Natural killer cell (primary cell): ENCODE data around the gene IRS2. TPM values are rescaled to one million over a fixed set of nuclear protein-coding genes. Genes with fewer than 3 reads are reported as not detected.

Experiments
- ATAC-seq, 3 donors: fragments of 150-1000 bp in 2 of 3; fragments of 200-7000 bp in 1 of 3; cut with Tn5 transposase; 1 replicate in 1 of 3; 2 replicates in 2 of 3; pipeline ENCODE4 v1.10.0; 2021; ENCODE audit warnings: mild to moderate bottlenecking in 2 of 3, moderate library complexity in 2 of 3
- DNase-seq, 2 donors: peaks; one replicate each; pipeline versions ENCODE4 v3.0.0 to v3.0.0-alpha.2; 2013 to 2021; ENCODE audit warnings: mixed read lengths in 1 of 2
- H3K27ac ChIP-seq: one replicate; pipeline ENCODE4 v1.5.1; 2013; ENCODE audit warnings: mild to moderate bottlenecking, low read length
- H3K27me3 ChIP-seq: one replicate; pipeline ENCODE4 v1.6.1; 2013; ENCODE audit warnings: low read length; ENCODE audit not compliant: control insufficient read depth, insufficient read depth
- H3K36me3 ChIP-seq: one replicate; pipeline ENCODE4 v1.6.1; 2013; ENCODE audit warnings: low read length; ENCODE audit not compliant: control insufficient read depth, insufficient read depth
- H3K4me1 ChIP-seq: one replicate; pipeline ENCODE4 v1.6.1; 2013; ENCODE audit warnings: low read length; ENCODE audit not compliant: control insufficient read depth, insufficient read depth
- H3K4me3 ChIP-seq: one replicate; pipeline ENCODE4 v1.5.1; 2013; ENCODE audit warnings: low read length
- H3K9me3 ChIP-seq: one replicate; pipeline ENCODE4 v1.6.1; 2013; ENCODE audit warnings: low read length; ENCODE audit not compliant: control insufficient read depth, insufficient read depth
- H3K27ac Mint-ChIP-seq, 2 donors: one replicate each; pipeline ENCODE4 v1.8.0; 2022; ENCODE audit warnings: mild to moderate bottlenecking in 2 of 2, mixed read lengths in 2 of 2, moderate library complexity in 1 of 2
- H3K27me3 Mint-ChIP-seq, 2 donors: one replicate each; pipeline ENCODE4 v1.8.0; 2022; ENCODE audit warnings: low read depth in 2 of 2, mixed read lengths in 2 of 2
- H3K36me3 Mint-ChIP-seq: one replicate; pipeline ENCODE4 v1.8.0; 2022; ENCODE audit warnings: mixed read lengths
- H3K4me1 Mint-ChIP-seq, 2 donors: one replicate each; pipeline ENCODE4 v1.8.0; 2022; ENCODE audit warnings: mixed read lengths in 2 of 2
- H3K4me3 Mint-ChIP-seq: one replicate; pipeline ENCODE4 v1.8.0; 2022; ENCODE audit warnings: mild to moderate bottlenecking, moderate library complexity, mixed read lengths
- H3K9me3 Mint-ChIP-seq, 2 donors: one replicate each; pipeline ENCODE4 v1.8.0; 2022; ENCODE audit warnings: mixed read lengths in 2 of 2
- WGBS: methylation state at CpG from one replicate; pipeline ENCODE4 v1.1.7; 2013; ENCODE audit warnings: missing lambda C conversion rate; ENCODE audit not compliant: insufficient coverage; 5-methylcytosine and 5-hydroxymethylcytosine counted together
- intact Hi-C: fragments of 100-400 bp; cut with micrococcal nuclease; formaldehyde crosslinking; loops from one replicate; pipeline ENCODE4 v1.14.2; 2022
- total RNA-seq, 4 donors: library from RNA; stranded (reverse); fragments of 120-200 nt in 1 of 4; gene quantifications; one replicate each; pipeline versions ENCODE4 v1.2.3 to v1.2.4, GENCODE V29; 2013 to 2022
- TF ChIP-seq, protein P1 (sequence below): fragments of 200-600 bp; IDR thresholded peaks from one replicate; pipeline ENCODE4 v1.8.0; 2022; ENCODE audit warnings: antibody characterized with exemption

IRS2 gene
- total RNA-seq, 3 donors from 2014 or later (not counting 1 experiment from before 2014, with no cell fraction given): 39.8 to 79.1 (median 60.9) TPM

- Histone ChIP-seq H3K9me3 (no peaks in the 10 kb centered on the region), H3K4me3 (no peak overlapping the region), H3K4me1 (peaks cover 30% of the 10 kb centered on the region), H3K36me3 (peaks cover 2% of the 10 kb centered on the region), H3K27me3 (no peaks in the 10 kb centered on the region), H3K27ac (no peak overlapping the region)
- 97% methylated on average over 28 of the region's 28 CpGs for WGBS
- Mint-ChIP-seq H3K9me3 (no peaks in the 10 kb centered on the region), H3K4me3 (peak overlapping the region; percentile 72), H3K27ac (peak overlapping the region; percentile 13 to 49), H3K36me3 (no peaks in the 10 kb centered on the region), H3K27me3 (no peaks in the 10 kb centered on the region), H3K4me1 (peaks cover 44 to 50% of the 10 kb centered on the region in 2 donors)
- TF ChIP-seq, protein P1, sequence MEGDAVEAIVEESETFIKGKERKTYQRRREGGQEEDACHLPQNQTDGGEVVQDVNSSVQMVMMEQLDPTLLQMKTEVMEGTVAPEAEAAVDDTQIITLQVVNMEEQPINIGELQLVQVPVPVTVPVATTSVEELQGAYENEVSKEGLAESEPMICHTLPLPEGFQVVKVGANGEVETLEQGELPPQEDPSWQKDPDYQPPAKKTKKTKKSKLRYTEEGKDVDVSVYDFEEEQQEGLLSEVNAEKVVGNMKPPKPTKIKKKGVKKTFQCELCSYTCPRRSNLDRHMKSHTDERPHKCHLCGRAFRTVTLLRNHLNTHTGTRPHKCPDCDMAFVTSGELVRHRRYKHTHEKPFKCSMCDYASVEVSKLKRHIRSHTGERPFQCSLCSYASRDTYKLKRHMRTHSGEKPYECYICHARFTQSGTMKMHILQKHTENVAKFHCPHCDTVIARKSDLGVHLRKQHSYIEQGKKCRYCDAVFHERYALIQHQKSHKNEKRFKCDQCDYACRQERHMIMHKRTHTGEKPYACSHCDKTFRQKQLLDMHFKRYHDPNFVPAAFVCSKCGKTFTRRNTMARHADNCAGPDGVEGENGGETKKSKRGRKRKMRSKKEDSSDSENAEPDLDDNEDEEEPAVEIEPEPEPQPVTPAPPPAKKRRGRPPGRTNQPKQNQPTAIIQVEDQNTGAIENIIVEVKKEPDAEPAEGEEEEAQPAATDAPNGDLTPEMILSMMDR: no peak
- intact Hi-C loops: no loop called here
- no peak for DNase-seq
- no peak for ATAC-seq
Observed at GRCh38 chr13:109781384-109782065, 4.9 kb downstream of the IRS2 start.

DNA sequence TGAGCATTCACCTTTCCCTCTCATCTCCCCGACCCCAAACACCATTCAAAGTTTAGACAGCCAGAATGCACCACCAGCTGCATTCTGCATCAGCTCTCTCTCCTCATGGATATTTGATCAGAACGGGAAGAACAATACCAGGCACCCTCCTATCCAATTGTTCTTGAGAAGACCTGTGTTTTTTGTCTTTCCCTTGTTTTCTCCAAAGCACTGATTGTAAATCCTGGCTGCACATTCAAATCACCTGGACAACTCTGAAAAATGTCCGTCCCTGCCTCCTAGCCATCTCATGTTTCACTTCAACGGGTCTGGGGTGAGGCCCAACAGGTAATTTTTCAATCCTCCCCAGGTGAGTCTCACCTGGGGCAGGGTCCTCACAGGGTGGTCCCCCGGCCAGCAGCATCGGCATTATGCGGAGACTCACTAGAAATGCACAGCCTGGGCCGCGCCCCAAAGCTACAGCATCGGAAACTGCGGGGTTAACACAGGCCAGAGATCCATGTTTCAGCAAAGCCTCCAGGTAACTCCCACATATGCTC is 5.5 kb downstream of the IRS2 start:
- TF ChIP-seq, protein P1: no peak
- no peak for DNase-seq
- H3K27me3 ChIP-seq: no peaks in the 10 kb centered on the region
- H3K4me3 ChIP-seq: no peak overlapping the region
- peak overlapping the region; percentile 30 for H3K4me3 Mint-ChIP-seq
- H3K4me1 ChIP-seq: peaks cover 30% of the 10 kb centered on the region
- WGBS: 93% methylated on average over 11 of the region's 11 CpGs
- H3K36me3 Mint-ChIP-seq: no peaks in the 10 kb centered on the region
- no peak overlapping the region for H3K27ac ChIP-seq
- ATAC-seq: no peak
- intact Hi-C loops: no loop called here
- H3K4me1 Mint-ChIP-seq: peaks cover 47 to 52% of the 10 kb centered on the region in 2 donors
- peaks cover 2% of the 10 kb centered on the region for H3K36me3 ChIP-seq
- no peaks in the 10 kb centered on the region for H3K9me3 ChIP-seq
- no peaks in the 10 kb centered on the region for H3K27me3 Mint-ChIP-seq
- H3K27ac Mint-ChIP-seq: peak overlapping the region in 1 of 2 donors; percentile 13
- no peaks in the 10 kb centered on the region for H3K9me3 Mint-ChIP-seq

GRCh38 chr13:109779876-109780510 is 6.4 kb downstream of the IRS2 start:
- DNase-seq (no peak), ATAC-seq (no peak)
- Histone ChIP-seq H3K9me3 (no peaks in the 10 kb centered on the region), H3K27me3 (no peaks in the 10 kb centered on the region), H3K4me1 (peaks cover 27% of the 10 kb centered on the region), H3K4me3 (no peak overlapping the region), H3K27ac (no peak overlapping the region), H3K36me3 (peaks cover 2% of the 10 kb centered on the region)
- Mint-ChIP-seq H3K4me1 (peaks cover 47 to 52% of the 10 kb centered on the region in 2 donors), H3K36me3 (no peaks in the 10 kb centered on the region), H3K27ac (peak overlapping the region; percentile 13 to 32), H3K9me3 (no peaks in the 10 kb centered on the region), H3K27me3 (no peaks in the 10 kb centered on the region), H3K4me3 (peak overlapping the region; percentile 40)
- 97% methylated on average over 5 of the region's 7 CpGs for WGBS
- intact Hi-C loops: no loop called here
- TF ChIP-seq, protein P1: no peak
